HepG2 (cell line): Measurements from ENCODE around the gene KANSL3. TPM values are rescaled to one million over a fixed set of nuclear protein-coding genes. Genes with fewer than 3 reads are reported as not detected.

Experiments
- ATAC-seq: fragments of 200-7000 bp; cut with Tn5 transposase; 3 replicates; pipeline ENCODE4 v1.9.1; 2020; ENCODE audit warnings: mild to moderate bottlenecking, moderate library complexity
- BruUV-seq: library from RNA; stranded (reverse); fragments of 400-500 nt; replicated peaks from 2 replicates; lab custom pipeline; 2021; lab: Mats Ljungman, UMichigan
- CTCF ChIA-PET: fragments of 300-600 bp; formaldehyde crosslinking; extraction: SDS; loops from one replicate; lab custom pipeline; 2021; ENCODE audit warnings: low total read pairs, inconsistent platforms, low intra/inter-chr PET ratio; lab: Yijun Ruan, JAX
- POLR2A ChIA-PET: fragments of 350-600 bp; sonication (Branson Sonifier 250); formaldehyde crosslinking; loops from one replicate; lab custom pipeline; 2020; ENCODE audit warnings: antibody characterized with exemption, inconsistent platforms; lab: Yijun Ruan, JAX
- DNase-seq: peaks from one replicate; pipeline ENCODE4 v3.0.0-alpha.2; 2015; ENCODE audit warnings: low spot score
- FAIRE-seq: peaks from 3 replicates; lab custom pipeline; 2011; peaks lifted over from hg19 to GRCh38; lab: Jason Lieb, UNC
- H2AFZ ChIP-seq: one replicate; pipeline ENCODE4 v1.6.1; 2011; ENCODE audit warnings: low read length, inconsistent platforms
- H3K27ac ChIP-seq: fragments of 300-600 bp; 3 replicates; pipeline ENCODE4 v1.8.0; 2011; ENCODE audit warnings: mixed run types, mild to moderate bottlenecking, mixed read lengths, low read length, inconsistent platforms; ENCODE audit not compliant: insufficient read depth; ENCODE audit errors: extremely low read length
- H3K27me3 ChIP-seq, 2 experiments: fragments of 200-600 bp in 1 of 2; 2 replicates in 1 of 2; 3 replicates in 1 of 2; pipeline versions ENCODE4 v1.6.0 to v1.8.0; 2011; ENCODE audit warnings: low read length in 2 of 2, mild to moderate bottlenecking in 2 of 2, moderate library complexity in 2 of 2, inconsistent platforms in 1 of 2; ENCODE audit not compliant: insufficient read depth in 2 of 2, control insufficient read depth in 1 of 2
- H3K36me3 ChIP-seq, 2 experiments: fragments of 200-600 bp in 1 of 2; replicated peaks in 1 of 2; 2 replicates in 1 of 2; 3 replicates in 1 of 2; pipeline versions ENCODE4 v1.5.1 to v1.8.0; 2011; ENCODE audit warnings: low read length in 2 of 2, inconsistent platforms in 1 of 2; ENCODE audit not compliant: insufficient read depth in 2 of 2, control insufficient read depth in 1 of 2
- H3K4me1 ChIP-seq: 2 replicates; pipeline ENCODE4 v1.5.1; 2012; ENCODE audit warnings: low read length, inconsistent platforms; ENCODE audit not compliant: insufficient read depth
- H3K4me2 ChIP-seq: 2 replicates; pipeline ENCODE4 v1.6.0; 2011; ENCODE audit warnings: low read depth, low read length, inconsistent platforms
- H3K4me3 ChIP-seq, 3 experiments: fragments of 200-600 bp in 1 of 3; sonication (generic), shearing (Covaris generic) in 1 of 3; replicated peaks in 1 of 3; 2 replicates each; pipeline ENCODE4 v1.5.1; 2011 to 2016; ENCODE audit warnings: low read length in 3 of 3, inconsistent platforms in 2 of 3, low read depth in 2 of 3, mild to moderate bottlenecking in 2 of 3, control low read depth in 1 of 3, mixed read lengths in 1 of 3; ENCODE audit not compliant: insufficient read depth in 1 of 3
- H3K79me2 ChIP-seq: one replicate; pipeline ENCODE4 v1.6.1; 2011; ENCODE audit warnings: low read length, inconsistent platforms; ENCODE audit not compliant: insufficient read depth
- H3K9ac ChIP-seq: 2 replicates; pipeline ENCODE4 v1.6.0; 2011; ENCODE audit warnings: mild to moderate bottlenecking, low read depth, low read length, inconsistent platforms; ENCODE audit not compliant: insufficient read depth
- H3K9me3 ChIP-seq: 2 replicates; pipeline ENCODE4 v1.5.1; 2012; ENCODE audit warnings: mild to moderate bottlenecking, low read length
- H4K20me1 ChIP-seq: 2 replicates; pipeline ENCODE4 v1.6.0; 2011; ENCODE audit warnings: inconsistent platforms, mild to moderate bottlenecking, low read length, moderate library complexity; ENCODE audit not compliant: insufficient read depth
- BHLHE40 ChIP-seq: IDR thresholded peaks from 2 replicates; pipeline ENCODE4 v1.6.1; 2011; ENCODE audit warnings: low read length, improper control_type of control experiment
- CAMTA2 ChIP-seq: sonication (generic); formaldehyde crosslinking; IDR thresholded peaks from 2 replicates; pipeline ENCODE4 v1.4.0; 2020; ENCODE audit warnings: mild to moderate bottlenecking, missing genetic modification reagents, borderline replicate concordance
- GPN1 ChIP-seq: sonication (generic); formaldehyde crosslinking; IDR thresholded peaks from 2 replicates; pipeline ENCODE4 v1.5.1; 2020; ENCODE audit warnings: missing genetic modification reagents, borderline replicate concordance
- NFATC3 ChIP-seq: sonication (generic); formaldehyde crosslinking; IDR thresholded peaks from 2 replicates; pipeline ENCODE4 v1.5.1; 2020; ENCODE audit warnings: mild to moderate bottlenecking, missing genetic modification reagents
- NFKBIZ ChIP-seq: IDR thresholded peaks from 2 replicates; pipeline ENCODE4 v1.6.1; 2018; ENCODE audit warnings: missing genetic modification reagents, missing compliant biosample characterization
- RFX5 ChIP-seq: IDR thresholded peaks from 2 replicates; pipeline ENCODE4 v1.6.1; 2011; ENCODE audit warnings: low read depth, low read length, improper control_type of control experiment
- ZNF20 ChIP-seq: sonication (generic); formaldehyde crosslinking; IDR thresholded peaks from 2 replicates; pipeline ENCODE4 v1.4.0; 2020; ENCODE audit warnings: mild to moderate bottlenecking, moderate library complexity, missing genetic modification reagents
- ZNF329 ChIP-seq: sonication (generic); formaldehyde crosslinking; IDR thresholded peaks from 2 replicates; pipeline ENCODE4 v1.9.0; 2021; ENCODE audit warnings: low read depth, mild to moderate bottlenecking, missing genetic modification reagents
- ZNF468 ChIP-seq: sonication (generic); formaldehyde crosslinking; IDR thresholded peaks from 2 replicates; pipeline ENCODE4 v1.8.0; 2022; ENCODE audit warnings: mild to moderate bottlenecking, moderate library complexity, missing genetic modification reagents
- ZNF563 ChIP-seq: sonication (generic); formaldehyde crosslinking; IDR thresholded peaks from 2 replicates; pipeline ENCODE4 v1.8.0; 2022; ENCODE audit warnings: mild to moderate bottlenecking, moderate library complexity, missing genetic modification reagents
- ZNF605 ChIP-seq: sonication (generic); formaldehyde crosslinking; IDR thresholded peaks from 2 replicates; pipeline ENCODE4 v1.8.0; 2022; ENCODE audit warnings: mild to moderate bottlenecking, missing genetic modification reagents
- ZNF619 ChIP-seq: sonication (generic); formaldehyde crosslinking; IDR thresholded peaks from 2 replicates; pipeline ENCODE4 v1.4.0; 2020; ENCODE audit warnings: mild to moderate bottlenecking, missing genetic modification reagents
- ZNF841 ChIP-seq: sonication (generic); formaldehyde crosslinking; IDR thresholded peaks from 2 replicates; pipeline ENCODE4 v1.8.1; 2023; ENCODE audit warnings: missing genetic modification reagents, borderline replicate concordance
- WGBS: methylation state at CpG from one replicate; pipeline ENCODE4 v1.1.6; 2017; ENCODE audit warnings: low lambda C conversion rate; 5-methylcytosine and 5-hydroxymethylcytosine counted together
- in situ Hi-C: cut with HindIII; loops from 2 replicates; pipeline ENCODE4 v1.10.0; 2017; ENCODE audit warnings: low pct_unique_long_range_greater_than_20kb; ENCODE audit not compliant: extremely low pct_ligation_motif_present
- intact Hi-C: fragments of 100-400 bp; cut with micrococcal nuclease; formaldehyde crosslinking; loops from one replicate; pipeline ENCODE4 v1.10.0; 2022; ENCODE audit not compliant: unreplicated experiment
- polyA plus RNA-seq, 8 experiments: library from polyadenylated mRNA; depleted of rRNA in 3 of 8; stranded (reverse) in 7 of 8; unstranded in 1 of 8; fragments of >200 nt; fragmentation: Illumina TruSeq in 4 of 8; extraction: Trizol in 4 of 8; gene quantifications; 2 replicates each; pipeline versions ENCODE4 v1.2.1 to v1.2.3, GENCODE V29; 2011 to 2016; ENCODE audit warnings: low read depth in 4 of 8, missing spikeins in 1 of 8, mixed read lengths in 1 of 8; ENCODE audit not compliant: insufficient read depth in 1 of 8
- total RNA-seq, 5 experiments: library from RNA; depleted of rRNA; stranded (reverse); fragments of >200 nt; fragmentation: Illumina TruSeq; extraction: Trizol; gene quantifications; 2 replicates each; pipeline ENCODE4 v1.2.3, GENCODE V29; 2016; ENCODE audit warnings: low read depth in 1 of 5
- TF ChIP-seq, protein P1 (sequence below): sonication (generic); formaldehyde crosslinking; IDR thresholded peaks from 2 replicates; pipeline ENCODE4 v1.4.0; 2020; ENCODE audit warnings: mild to moderate bottlenecking, missing genetic modification reagents
- TF ChIP-seq, protein P2 (sequence below): sonication (generic); formaldehyde crosslinking; IDR thresholded peaks from 2 replicates; pipeline ENCODE4 v1.5.0; 2020; ENCODE audit warnings: missing genetic modification reagents
- TF ChIP-seq, protein P3 (sequence below): sonication (generic); formaldehyde crosslinking; IDR thresholded peaks from 2 replicates; pipeline ENCODE4 v1.4.0; 2020; ENCODE audit warnings: missing genetic modification reagents
- TF ChIP-seq, protein P4 (sequence below): sonication (generic); IDR thresholded peaks from 2 replicates; pipeline ENCODE4 v1.6.1; 2016; ENCODE audit warnings: low read depth, borderline replicate concordance
- TF ChIP-seq, protein P5 (sequence below): sonication (generic); formaldehyde crosslinking; IDR thresholded peaks from 2 replicates; pipeline ENCODE4 v1.8.1; 2023; ENCODE audit warnings: mild to moderate bottlenecking, missing genetic modification reagents

Gene KANSL3
- total and polyA plus RNA-seq, 2 of the 13 experiments (the other 11 are each of a cell fraction or from before 2014, with no cell fraction given) = 20.8 to 37.3 TPM

DNA sequence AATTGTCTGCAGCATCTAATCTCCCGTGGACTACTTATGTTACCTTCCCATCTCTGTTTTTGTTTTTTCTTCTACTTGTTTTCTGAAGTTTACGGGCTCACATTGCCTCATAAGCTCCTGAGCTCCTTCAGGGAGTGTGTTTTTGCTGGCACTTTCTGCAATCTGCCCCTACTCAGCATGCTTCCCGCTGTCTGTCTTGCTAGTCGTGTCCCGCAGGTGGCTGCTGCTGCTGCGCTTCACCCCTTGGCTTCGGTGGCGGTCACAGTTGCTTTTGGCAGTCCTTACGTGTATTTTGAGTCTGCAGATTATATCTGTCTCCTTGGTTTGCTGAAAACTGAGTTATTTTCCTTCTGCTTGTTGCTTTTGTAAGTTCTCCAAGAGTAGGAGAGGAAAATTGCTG is 41.7 kb upstream of the KANSL3 start (continued):
- no peak for TF ChIP-seq ZNF605 (CRISPR knock-in tag)
- TF ChIP-seq ZNF329 (CRISPR knock-in tag) = no peak
- no peak for TF ChIP-seq NFKBIZ (CRISPR knock-in tag)
- TF ChIP-seq, protein P1, sequence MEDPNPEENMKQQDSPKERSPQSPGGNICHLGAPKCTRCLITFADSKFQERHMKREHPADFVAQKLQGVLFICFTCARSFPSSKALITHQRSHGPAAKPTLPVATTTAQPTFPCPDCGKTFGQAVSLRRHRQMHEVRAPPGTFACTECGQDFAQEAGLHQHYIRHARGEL (CRISPR knock-in tag) = no peak
- no peak for TF ChIP-seq GPN1 (CRISPR knock-in tag)
- TF ChIP-seq, protein P2, sequence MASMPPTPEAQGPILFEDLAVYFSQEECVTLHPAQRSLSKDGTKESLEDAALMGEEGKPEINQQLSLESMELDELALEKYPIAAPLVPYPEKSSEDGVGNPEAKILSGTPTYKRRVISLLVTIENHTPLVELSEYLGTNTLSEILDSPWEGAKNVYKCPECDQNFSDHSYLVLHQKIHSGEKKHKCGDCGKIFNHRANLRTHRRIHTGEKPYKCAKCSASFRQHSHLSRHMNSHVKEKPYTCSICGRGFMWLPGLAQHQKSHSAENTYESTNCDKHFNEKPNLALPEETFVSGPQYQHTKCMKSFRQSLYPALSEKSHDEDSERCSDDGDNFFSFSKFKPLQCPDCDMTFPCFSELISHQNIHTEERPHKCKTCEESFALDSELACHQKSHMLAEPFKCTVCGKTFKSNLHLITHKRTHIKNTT (CRISPR knock-in tag) = no peak
- TF ChIP-seq NFATC3 (CRISPR knock-in tag) = no peak
- TF ChIP-seq CAMTA2 = no peak

DNA sequence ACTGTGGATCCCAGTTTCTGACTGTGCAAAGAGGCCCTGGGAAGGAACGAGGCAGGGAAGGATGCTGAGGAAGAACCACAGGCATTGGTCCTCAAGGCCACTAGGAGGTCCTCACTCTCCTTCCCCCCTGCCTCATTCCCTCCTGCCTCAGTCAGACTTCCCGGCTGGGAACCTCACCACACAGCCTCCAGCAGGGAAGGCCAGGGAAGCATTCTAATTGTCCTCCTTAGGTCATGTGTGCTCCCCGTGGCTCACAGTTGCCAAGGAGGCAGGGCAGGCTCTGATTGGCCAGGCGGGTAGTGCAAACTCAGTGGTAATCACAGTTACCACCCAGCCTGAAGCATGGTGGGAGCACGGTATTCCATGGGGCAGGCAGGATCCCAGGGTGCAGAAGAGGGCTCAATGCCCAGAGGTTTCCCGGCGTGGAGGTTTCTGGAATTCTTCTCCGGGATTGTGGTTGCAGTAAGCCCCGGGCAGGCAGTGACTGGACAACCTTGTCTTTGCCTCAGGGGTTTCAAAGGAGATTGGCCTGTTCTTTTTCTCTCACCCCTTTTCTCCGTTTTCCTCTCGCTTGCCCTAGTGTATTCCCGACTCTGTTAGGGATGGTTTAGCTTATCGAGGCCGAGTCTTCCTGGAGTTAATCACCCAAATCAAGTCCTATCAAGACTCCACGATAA is 31.6 kb upstream of the KANSL3 start:
- H3K9ac ChIP-seq = no peak overlapping the region
- no peak overlapping the region for H2AFZ ChIP-seq
- BruUV-seq = no TSS peak
- no peaks in the 10 kb centered on the region for H3K9me3 ChIP-seq
- no peak for DNase-seq
- in situ Hi-C loops (no loop called here), intact Hi-C loops (no loop called here)
- no peaks in the 10 kb centered on the region for H3K36me3 ChIP-seq
- H3K4me3 ChIP-seq = no peak overlapping the region
- H4K20me1 ChIP-seq = no peaks in the 10 kb centered on the region
- no peak overlapping the region; the same call in 1 of the 2 replicates for H3K4me2 ChIP-seq
- peak; percentile 36 for ATAC-seq
- WGBS = 55% methylated on average over 12 of the region's 15 CpGs
- H3K27me3 ChIP-seq = peaks cover 5 to 38% of the 10 kb centered on the region in 2 experiments; a peak in 4 of 5 replicates
- CTCF ChIA-PET = no interaction called here
- no peaks in the 10 kb centered on the region for H3K79me2 ChIP-seq
- H3K27ac ChIP-seq = no peak overlapping the region
- POLR2A ChIA-PET = no interaction called here
- FAIRE-seq = no peak
- H3K4me1 ChIP-seq = peaks cover 6% of the 10 kb centered on the region; the same call in 1 of the 2 replicates
- TF ChIP-seq ZNF20 (CRISPR knock-in tag) (no peak), ZNF563 (CRISPR knock-in tag) (no peak), ZNF619 (CRISPR knock-in tag) (no peak), ZNF468 (no peak), ZNF841 (CRISPR knock-in tag) (no peak), BHLHE40 (0 out of 2 replicates have a peak, but pooled peaks have one; percentile 12), RFX5 (peak; percentile 52; the same call in 1 of the 2 replicates)
- TF ChIP-seq, protein P3, sequence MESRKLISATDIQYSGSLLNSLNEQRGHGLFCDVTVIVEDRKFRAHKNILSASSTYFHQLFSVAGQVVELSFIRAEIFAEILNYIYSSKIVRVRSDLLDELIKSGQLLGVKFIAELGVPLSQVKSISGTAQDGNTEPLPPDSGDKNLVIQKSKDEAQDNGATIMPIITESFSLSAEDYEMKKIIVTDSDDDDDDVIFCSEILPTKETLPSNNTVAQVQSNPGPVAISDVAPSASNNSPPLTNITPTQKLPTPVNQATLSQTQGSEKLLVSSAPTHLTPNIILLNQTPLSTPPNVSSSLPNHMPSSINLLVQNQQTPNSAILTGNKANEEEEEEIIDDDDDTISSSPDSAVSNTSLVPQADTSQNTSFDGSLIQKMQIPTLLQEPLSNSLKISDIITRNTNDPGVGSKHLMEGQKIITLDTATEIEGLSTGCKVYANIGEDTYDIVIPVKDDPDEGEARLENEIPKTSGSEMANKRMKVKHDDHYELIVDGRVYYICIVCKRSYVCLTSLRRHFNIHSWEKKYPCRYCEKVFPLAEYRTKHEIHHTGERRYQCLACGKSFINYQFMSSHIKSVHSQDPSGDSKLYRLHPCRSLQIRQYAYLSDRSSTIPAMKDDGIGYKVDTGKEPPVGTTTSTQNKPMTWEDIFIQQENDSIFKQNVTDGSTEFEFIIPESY (CRISPR knock-in tag) = 0 out of 2 replicates have a peak, but pooled peaks have one; percentile 4
- TF ChIP-seq, protein P4, sequence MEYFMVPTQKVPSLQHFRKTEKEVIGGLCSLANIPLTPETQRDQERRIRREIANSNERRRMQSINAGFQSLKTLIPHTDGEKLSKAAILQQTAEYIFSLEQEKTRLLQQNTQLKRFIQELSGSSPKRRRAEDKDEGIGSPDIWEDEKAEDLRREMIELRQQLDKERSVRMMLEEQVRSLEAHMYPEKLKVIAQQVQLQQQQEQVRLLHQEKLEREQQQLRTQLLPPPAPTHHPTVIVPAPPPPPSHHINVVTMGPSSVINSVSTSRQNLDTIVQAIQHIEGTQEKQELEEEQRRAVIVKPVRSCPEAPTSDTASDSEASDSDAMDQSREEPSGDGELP = no peak
- TF ChIP-seq, protein P5, sequence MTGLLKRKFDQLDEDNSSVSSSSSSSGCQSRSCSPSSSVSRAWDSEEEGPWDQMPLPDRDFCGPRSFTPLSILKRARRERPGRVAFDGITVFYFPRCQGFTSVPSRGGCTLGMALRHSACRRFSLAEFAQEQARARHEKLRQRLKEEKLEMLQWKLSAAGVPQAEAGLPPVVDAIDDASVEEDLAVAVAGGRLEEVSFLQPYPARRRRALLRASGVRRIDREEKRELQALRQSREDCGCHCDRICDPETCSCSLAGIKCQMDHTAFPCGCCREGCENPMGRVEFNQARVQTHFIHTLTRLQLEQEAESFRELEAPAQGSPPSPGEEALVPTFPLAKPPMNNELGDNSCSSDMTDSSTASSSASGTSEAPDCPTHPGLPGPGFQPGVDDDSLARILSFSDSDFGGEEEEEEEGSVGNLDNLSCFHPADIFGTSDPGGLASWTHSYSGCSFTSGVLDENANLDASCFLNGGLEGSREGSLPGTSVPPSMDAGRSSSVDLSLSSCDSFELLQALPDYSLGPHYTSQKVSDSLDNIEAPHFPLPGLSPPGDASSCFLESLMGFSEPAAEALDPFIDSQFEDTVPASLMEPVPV (CRISPR knock-in tag) = no peak
